Dermis blood vessel endothelial cell (primary cell): Measurements from ENCODE around the gene MARK2. TPM values are rescaled to one million over a fixed set of nuclear protein-coding genes. Genes with fewer than 3 reads are reported as not detected.
A peak's percentile ranks its signal among the peaks of the same experiment; 100 is the strongest.

Experiments
- DNase-seq: peaks from one replicate; pipeline ENCODE4 v3.0.0; 2010
- total RNA-seq: library from RNA; depleted of rRNA; stranded (reverse); fragments of >200 nt; gene quantifications from 2 replicates; pipeline ENCODE4 v1.2.3, GENCODE V29; 2014

MARK2 gene
- total RNA-seq, 1 donor from 2014 or later = 12.1 TPM

DNA sequence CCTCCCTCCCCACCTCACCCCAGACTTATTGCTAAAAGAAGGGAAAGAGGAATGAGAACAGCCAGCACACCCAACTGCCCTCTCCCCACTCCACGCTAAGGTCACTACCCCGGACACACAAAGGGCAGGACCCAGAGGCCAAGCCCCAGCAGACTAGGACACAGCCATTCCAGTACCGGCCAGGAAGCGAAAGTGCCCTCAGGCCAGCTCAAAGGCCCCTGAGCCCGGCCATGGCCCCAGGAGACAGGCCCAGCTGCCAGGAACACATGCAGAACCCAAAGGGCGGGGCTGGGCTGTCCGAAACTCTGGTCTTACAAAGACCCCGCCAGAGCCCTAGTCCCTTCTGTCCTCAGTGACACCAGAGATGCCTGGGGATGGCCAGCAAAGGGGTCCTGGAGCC, 72.5 kb downstream of the MARK2 start:
- no peak for DNase-seq

DNA sequence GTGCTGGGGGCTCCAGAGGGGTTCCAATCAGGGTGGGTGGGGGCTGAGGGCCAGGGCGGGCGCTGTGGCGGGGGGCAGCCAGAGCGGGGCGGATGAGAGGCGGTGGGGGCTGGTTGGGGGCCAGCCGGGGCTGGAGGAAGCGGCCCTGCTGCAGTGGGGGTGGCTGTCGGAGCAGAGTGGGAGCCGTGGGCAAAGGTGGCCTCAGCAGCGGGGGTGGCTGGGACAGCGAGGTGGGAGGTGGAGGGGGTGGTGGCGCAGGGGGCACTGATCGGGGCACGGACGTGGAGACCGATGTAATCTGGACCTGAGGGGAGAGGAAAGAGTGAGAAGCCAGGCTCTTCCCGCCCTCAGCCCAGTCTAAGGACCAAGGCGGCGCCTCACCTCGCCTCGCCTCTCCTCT, 73.0 kb downstream of the MARK2 start:
- no peak for DNase-seq

DNA sequence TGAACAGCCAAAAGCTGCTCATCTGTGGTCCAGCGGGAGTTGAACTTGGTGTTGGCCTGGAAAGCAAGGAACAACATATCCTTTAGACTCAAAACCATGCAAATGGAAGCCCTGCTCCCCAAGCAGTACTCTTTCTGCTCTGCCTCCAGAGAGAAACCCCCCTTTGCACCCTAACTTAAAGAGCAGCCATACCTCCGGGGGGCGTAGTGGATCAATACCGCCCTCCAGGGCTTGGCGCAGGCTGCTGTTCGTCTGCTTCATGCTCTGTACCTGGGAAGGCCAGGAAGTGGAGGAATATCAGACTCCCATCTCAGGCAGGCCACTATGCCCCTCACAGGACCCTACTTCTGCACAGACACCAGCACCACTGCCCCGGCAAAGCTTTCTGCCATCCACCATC, 73.8 kb downstream of the MARK2 start:
- DNase-seq = no peak

DNA sequence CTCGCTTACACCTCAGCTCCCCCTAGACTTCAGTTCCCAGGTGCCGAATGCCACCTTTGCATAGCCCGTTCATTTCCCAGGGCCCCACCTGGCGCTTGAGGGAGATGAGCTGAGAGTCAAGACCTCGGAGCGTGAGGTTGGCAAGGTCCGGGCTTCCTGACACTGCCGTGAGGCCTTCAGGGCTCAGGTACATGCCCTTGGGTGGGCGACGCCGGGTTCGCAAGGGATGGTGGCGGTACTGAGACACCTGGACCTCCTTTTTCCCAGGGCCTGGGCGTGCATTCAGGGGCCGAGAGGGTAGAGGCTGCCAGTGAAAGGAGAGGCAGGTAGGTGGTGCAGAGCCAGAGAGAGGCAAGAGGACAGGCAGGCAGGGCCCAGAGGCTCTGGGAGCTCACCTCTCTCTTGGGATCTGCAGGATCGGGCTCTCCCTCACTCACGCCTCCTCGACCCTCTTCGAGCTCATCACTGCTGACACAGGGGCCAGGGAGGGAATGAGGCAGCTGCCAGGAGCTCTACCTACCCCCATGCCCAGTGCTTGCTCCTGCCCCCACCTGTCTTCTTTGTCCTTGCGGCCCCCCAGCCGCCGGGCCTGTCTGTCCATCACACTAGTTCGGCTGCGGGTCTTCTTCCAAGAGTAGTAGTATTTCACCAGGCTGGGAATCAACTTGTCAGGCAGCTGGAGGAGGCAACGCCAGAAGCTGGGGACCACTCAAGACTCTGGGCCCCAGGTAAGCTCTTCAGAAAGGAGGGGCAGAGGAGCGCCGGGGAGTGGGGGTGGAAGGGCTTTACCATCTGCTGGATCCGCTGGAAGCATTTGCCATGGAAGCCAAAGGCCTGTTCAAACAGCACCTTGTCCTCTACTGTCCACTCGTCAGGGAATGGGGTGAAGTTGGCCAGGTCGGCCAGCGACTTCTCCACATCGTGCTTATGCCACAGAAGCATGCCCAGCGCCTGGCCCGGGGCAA, 75.2 kb downstream of the MARK2 start:
- no peak for DNase-seq

DNA sequence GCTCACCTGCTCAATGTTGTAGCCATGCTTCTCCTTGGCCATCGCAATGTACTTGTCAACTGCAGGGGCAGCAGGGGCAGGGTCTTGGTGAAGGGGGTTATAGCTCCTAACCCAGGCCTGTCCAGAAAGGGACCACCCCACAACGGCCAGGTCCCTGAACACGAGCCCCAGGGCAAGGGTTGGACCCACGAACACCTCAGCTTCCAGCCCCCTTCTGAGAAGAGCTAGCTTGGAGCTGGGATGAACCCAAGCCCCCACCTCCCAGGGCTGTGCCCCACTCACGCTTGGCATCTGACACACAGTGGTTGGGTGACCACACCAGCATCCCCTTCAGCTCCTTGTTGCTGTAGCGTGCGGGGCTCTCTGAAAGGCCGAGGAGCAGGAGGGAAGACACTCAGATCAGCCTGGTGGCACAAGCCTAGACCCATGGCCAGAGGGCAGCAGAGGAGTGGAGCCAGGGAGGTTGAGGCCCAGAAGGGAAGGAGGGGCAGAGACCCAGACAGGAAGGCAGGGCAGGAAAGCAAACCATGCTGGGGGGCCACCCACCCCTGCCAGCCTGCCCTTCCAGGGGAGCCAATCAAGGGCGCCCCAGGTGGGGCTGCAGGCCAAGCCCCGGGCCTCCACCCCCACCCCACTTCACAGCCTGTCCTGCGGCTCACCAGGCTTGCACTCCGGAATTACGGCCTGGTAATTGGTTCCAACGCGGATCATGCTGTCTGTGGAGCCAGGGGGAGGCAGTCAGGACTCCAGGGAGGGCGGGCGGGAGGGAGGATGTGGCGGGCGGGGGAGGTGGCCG, 76.2 kb downstream of the MARK2 start:
- DNase-seq = no peak

DNA sequence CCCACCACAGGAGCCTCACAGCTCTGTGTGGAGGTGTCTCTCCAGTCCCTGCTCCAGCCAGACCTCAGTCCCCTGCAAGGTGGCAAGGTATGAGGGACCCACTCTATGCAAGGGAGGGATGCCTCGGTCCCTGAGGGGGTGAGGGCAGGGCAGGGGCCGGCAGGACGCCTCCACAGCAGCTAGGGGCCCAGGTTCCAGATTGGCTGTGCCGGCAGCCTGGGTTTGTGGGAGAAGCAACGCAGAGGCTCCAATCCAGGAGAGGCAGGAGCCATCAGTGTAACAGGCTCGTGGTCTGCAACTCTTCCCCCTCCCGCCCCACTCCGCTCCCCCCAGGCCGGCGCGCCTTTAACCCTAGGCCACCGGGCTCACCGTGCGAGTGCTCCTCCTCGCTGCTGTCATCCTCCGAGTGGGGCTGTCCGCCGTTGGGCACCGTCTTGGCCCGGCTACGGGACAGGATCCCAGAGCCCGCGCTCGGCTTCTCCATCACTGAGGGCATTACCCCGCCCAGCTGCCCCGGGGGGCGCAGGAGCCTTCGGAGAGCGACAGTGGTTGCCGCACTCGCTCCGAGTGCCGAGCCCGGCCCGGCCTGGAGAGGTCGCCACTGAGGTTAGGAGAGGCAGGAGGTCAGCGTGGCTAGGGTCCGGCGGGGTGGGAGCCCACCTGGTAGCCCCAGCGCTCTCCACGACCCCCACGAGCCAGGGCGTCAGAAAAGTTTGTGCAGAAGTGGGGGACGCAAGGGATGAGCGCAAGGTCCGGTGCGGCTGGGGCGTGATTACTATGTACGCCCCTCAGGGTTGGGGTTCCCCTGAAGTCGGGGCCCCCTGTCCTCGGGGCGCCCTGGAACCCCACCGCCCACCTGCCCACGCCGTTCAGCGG, 77.3 kb downstream of the MARK2 start:
- DNase-seq = peak; percentile 46

DNA sequence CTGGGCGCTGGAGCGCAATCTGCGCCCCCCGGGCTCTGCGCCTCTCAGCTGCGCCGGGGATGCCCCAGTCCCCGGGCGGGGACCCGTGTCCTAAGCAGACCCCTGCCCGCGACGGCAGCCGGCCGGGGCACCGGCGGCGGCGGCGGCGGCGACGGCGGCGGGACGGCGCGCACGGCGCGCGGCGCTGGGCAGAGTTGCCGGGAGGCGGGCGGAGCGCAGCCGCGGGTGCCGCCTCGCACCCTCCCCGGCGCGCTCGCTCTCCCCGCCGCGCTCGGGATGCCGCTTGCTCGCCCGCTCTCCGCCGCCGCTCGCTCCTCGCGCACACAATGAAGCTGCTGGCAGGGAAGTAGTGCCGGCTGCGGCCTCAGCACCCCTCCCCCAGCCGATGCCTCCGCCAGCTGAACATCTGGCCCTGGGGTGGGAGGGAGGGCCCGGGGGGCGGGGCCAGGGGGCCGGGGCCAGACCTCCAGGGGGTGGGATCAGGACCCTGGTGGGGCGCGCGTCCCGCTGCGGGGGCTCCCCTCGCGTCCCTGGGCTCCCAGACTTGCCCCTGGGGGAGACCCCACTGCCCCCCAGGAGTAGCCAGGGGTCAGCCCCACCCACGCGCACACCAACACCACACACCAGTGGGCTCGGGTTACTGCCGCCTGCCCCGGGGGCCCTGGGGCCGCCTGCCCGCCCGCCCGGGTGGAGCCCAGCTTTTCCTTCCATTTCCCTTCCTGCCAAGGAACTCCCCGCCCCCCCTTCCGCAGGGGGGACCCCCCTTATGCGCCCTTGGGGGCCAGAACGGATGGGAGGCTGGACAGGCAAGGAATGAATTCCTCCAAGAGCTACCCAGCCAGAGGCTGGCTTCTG, 78.2 kb downstream of the MARK2 start, which contains the start of gene RCOR2:
Gene RCOR2, minus strand, starts transcription at position 328 of the 855 bp plus-strand sequence. CDS start 708 bp downstream, outside the sequence.
- DNase-seq = peak; percentile 74

DNA sequence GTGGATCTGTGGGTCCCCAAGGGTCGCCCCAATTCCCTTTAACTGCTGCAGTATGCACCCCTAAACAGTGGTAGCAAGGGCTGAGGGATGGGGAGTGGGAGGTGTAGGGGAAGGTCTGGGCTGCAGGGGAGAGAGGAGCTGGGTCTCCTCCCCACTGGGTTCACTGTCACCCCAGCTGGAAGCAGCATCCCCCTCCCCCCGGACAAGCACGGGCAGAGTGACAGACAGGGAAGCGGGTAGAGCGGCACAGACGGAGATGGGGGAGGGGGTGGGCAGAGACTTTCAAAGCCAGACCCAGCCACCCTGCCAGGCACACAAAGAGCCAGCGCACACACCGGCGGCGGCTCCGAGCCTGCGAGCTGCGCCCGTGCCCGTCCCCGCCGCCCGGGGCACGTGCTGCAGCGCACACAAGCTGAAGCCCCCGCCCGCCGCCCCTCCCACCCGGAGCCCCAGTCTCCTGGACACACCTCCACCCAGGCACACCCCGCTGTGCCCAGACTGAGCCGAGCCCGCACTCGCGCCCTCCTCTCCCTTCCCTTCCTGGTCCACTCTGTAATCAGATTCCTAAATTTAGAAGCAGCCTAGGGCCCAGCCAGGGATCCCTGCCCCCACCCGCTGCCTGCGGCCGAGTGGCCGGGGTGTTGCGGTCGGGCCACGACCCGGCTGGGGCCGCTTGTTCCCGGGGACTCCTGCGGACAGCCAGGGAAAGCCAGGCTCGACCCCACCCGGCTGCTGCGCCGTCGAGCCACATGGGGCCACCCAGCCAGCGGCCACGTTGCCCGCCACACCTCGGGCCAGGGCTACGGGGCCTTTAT, 79.0 kb downstream of the MARK2 start:
- no peak for DNase-seq

DNA sequence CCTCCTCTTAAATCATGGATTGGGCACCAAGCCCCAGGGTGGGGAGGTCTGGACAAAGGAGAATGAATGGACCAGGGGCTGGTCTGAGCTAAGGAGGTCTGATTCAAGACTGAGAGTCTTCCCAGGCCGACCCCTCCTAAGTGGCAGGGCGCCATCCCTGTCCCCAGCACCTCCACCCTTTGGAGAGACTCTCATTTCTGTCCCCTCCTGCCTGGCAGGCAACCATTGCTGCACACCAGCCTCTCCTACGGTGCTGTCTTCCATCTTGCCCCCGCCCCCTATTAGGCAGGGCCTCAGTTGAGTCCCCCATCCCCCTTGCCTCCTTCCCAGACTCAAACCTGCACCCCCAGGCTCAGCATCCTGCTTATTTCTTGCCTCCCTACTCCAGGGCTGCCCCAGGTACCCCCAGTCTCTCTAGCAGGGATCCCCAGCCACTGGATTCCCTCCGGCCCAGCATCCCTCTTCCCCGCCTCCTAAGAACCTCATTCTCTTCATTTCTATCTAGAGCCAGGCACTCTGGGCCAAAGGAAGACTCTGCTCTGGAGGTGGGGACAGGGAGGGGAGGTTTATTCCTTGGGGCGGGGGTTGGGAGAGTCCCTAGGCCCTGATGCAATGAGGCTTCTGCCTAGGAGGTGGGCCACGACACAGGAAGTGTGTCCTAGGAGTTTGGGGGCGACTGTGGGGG, 79.7 kb downstream of the MARK2 start:
- no peak for DNase-seq

DNA sequence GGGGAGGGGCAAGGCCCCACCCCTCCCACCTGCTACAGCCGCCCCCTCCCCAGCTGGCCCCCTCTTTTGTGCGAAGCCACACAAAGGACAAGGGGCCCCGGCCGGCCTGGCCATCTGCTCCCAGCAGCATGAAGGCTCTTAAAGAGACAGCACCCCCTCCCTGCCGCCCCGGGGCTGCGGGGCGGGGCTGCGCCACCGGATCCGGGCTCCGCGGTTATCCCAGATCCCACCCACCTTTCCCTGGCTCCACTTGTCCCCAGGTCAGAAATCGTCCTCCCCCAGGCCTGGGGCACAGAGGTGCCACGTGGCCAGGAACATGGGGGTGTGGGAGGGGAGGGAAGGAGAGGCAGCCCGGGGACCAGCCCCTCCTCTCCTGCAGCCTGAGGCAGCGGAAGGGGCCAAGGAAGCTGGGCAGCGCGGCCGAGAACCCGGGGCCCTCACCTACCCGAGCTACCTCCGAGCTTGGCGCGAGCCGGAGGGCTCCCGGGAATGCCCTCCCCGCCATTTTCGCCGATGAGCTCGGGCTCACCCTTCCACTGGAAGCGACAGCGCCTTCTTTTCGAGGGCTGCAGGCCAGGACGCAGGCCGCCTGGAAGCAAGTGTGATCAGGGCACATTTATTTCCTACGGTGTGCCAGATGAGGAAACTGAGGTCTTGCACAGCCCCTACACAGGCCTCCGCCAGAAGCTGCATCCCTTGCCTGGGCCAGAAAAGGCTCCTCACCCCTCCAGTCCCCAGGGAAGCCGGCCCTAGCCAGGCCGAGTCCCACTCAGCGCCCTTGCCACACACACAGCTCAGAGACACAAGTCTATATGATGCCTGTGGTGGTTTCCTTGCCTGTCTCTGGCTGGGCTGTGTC, 80.6 kb downstream of the MARK2 start:
- DNase-seq = no peak

DNA sequence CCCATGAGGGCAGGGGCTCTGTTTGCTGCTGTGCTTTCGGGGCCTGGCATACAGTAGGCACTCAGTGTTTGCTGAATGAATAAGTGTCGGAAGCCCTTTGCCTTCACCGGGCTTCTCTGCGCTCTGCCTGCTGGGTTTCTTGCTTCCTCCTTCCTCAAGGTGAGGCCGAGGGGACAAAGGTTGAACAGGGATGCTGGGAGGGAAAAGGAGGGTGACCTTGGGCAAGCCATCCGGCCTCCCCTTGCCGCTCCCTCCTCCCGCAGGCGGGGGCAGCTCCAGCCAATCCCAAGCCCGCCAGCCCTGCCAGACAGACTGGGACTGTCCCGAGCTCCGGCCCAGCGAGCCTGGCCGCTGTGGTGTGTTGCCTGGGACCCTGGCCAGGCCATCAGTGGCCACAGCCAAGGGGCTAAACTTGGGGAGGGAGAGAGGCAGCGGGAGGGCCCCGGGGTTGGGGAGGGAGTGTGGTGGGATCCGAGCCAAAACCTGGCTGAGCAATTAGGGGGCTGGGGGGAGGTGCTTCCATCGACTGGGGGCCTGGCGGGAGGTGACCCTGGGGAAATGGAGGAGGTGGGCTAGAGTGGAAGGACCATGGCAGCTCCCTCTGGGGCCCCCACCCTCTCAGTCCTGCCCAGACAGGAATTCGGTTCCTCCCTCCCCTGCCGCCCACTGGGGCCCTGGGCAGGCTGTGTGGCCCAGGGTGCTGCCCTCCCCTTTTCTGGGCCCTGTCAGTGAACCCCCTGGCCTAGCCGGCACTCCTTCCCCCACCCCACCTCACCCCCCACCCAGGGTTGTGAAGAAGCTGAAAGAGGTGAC, 81.4 kb downstream of the MARK2 start:
- no peak for DNase-seq

DNA sequence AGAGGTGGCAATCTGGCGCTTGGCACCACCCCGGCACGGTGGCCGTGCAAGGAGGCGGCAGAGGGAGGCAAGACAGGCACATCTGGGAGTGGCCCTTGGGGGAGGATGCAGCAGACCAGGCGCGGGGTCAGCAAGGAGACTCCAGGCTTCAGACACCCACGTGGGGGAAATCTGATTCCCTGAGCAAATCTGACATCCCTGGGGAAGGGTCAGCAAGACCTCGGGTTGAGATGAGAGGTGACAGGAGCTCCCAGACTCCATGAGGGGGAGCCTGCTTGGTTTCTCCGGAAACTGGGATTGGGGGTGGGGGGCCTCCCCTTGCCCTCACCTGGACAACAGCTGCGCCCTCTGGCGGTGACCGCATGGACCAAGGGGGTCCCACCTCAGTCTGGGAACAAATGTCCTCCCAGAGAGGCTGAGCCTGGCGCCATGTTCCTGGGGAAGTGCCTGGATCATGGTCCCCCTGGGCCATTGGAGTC, 82.1 kb downstream of the MARK2 start:
- DNase-seq = peak; percentile 53

DNA sequence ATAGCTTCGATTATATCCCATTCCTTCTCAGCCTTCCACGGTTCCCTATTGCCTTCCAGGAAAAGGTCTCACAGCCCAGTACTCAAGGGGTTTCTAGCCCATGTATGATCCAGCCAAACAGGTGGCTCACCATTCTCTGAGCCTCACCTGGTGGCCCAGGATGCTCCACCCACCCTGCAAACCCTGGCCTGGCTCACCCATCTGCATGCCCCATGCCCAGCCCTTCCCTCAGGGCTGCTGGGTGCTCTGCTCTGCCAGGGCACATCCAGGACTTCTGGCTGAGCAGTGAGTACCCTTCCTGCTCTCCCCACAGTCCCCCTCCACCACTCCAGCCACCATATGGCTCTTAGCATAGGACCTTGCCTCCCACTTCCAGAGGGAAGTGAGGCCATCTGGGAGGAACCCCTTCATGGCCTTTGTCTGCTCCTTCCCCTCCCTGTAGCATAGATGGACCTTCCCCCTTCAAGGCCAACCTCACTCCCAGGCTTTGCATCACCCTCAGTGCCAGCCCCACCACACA, 83.8 kb downstream of the MARK2 start:
- DNase-seq = no peak

DNA sequence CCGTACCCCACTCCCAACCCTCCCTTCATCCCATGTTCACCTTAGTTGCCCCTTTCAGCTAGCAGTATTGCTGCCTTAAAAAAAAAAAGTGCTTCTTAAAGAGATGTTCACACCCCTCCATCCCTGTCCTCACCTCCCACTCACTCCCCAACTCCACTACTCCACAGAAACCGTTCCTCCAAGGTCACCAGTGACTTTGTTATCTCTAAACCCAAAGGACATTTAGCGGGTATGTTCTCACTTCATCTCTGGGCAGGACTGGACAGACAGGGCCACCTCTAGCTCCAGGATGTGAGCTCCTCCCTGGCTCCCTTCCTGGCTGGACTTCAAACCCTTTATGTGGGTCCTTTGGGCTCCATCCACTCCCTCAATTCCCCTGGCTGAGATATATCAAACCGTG, 84.4 kb downstream of the MARK2 start:
- DNase-seq = no peak

DNA sequence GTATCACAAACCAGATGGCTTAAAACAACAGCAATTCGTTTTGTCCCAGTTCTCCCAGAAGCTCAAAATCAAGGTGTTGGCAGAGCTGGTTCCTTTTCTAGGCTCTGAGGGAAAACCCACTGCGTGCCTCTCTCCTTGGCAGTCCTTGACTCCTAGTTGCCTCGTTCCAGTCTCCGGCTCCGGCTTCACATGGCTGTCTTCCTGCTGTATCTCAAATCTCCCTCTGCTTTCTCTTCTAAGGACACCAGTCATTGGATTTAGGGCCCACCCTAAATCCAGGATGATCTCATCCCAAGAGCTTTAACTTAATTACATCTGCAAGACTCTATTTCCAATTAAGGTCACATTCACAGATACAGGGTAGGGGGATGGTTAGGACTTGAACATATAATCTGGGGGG, 90.7 kb downstream of the MARK2 start:
- DNase-seq = no peak

DNA sequence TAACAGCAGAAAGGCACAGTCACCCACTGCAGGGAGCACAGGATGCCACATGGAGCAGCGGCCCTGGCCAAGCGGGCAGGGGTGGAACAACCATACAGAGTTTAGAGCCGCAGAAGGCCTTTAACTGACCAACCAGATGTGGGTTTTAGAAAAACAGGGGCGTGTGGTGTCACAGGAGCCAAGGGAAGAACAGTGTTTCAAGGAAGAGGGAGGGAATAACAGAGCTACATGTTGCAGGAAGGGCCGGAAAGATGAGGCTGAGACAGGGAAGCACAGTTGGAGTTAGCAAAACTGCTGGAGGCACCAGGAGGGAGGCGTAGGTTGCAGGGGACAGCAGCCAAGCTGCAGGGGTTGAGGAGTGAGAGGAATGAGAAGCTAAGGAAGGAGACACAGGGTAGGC, 92.1 kb downstream of the MARK2 start:
- no peak for DNase-seq

DNA sequence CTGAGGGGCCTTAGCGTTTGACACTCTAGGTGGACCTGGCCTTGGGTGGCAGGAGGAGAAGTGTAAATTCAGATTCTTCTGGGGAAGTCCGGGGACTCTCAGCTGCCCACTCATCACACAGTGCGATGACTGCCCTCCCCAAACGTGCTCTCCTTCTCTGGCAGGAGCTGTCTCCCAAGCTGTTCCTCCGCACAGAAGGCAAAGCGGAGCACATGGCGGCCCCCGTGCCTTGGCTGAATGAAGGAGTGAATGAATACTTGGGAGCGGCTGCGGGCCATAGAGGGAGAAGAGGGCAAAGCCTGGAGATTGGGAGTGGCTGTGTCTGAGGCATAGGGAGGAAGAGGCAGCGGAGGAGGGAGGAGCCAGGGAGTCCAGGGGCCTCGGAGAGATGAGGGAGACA, 93.0 kb downstream of the MARK2 start:
- DNase-seq = no peak

DNA sequence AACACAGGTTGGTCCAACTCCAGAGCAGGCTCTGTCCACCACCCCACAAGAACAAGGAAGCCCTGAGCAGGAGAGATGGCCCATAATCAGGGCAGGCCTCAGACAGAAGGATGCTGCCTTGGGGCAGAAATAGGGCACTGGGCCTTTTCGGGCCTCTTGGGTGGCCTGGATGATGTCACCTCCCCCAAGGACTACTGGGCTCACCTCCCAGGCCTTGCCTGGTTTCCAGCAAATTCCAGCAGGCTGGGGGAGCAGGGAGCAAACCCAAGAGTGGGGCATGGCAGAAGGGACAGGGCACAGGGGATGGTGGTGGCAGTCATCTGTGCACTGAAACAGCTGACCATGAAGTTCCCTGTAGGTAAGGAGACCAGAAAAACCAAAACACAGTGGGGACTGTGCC, 94.5 kb downstream of the MARK2 start:
- DNase-seq = no peak
